Stomach (tissue), 9 donors: ENCODE data around the gene TMEM150A. TPM values are rescaled to one million over a fixed set of nuclear protein-coding genes. Genes with fewer than 3 reads are reported as not detected.
"Not testable (repeated sequence)": the region's sequence is repeated elsewhere in the genome, so short reads cannot be mapped to it uniquely, and the experiment has no call there.

Experiments used
- DNase-seq, 2 donors: peaks; one replicate each; pipeline versions ENCODE4 v3.0.0 to v3.0.0-alpha.2; 2013 to 2019
- H3K27ac ChIP-seq, 5 donors: fragments of 200-600 bp in 4 of 5; sonication (generic) in 4 of 5; one replicate each; pipeline ENCODE4 v1.5.1; 2013 to 2019; ENCODE audit warnings: mild to moderate bottlenecking in 1 of 5, moderate library complexity in 1 of 5
- H3K27me3 ChIP-seq, 3 donors: fragments of 200-600 bp; sonication (generic); one replicate each; pipeline ENCODE4 v1.5.1; 2017 to 2019; ENCODE audit warnings: mixed run types in 1 of 3
- H3K36me3 ChIP-seq, 4 donors: fragments of 200-600 bp; sonication (generic); 1 replicate in 3 of 4; 2 replicates in 1 of 4; pipeline ENCODE4 v1.5.1; 2016 to 2019
- H3K4me1 ChIP-seq, 4 donors: fragments of 200-600 bp; sonication (generic); one replicate each; pipeline ENCODE4 v1.5.1; 2016 to 2019
- H3K4me3 ChIP-seq, 4 donors: fragments of 200-600 bp; sonication (generic) in 3 of 4; one replicate each; pipeline ENCODE4 v1.5.1; 2016 to 2019; ENCODE audit warnings: mild to moderate bottlenecking in 1 of 4
- H3K9me3 ChIP-seq, 4 donors: fragments of 200-600 bp; sonication (generic); one replicate each; pipeline ENCODE4 v1.5.1; 2016 to 2019
- EP300 ChIP-seq: sonication (generic); formaldehyde crosslinking; IDR thresholded peaks from one replicate; pipeline ENCODE4 v1.6.1; 2017; ENCODE audit warnings: antibody characterized with exemption
- POLR2A ChIP-seq, 4 donors: fragments of 450-650 bp; IDR thresholded peaks; one replicate each; pipeline ENCODE4 v1.6.1; 2016; ENCODE audit warnings: antibody characterized with exemption in 4 of 4, control low read depth in 2 of 4, mild to moderate bottlenecking in 1 of 4, moderate library complexity in 1 of 4
- POLR2AphosphoS5 ChIP-seq, 3 donors: sonication (generic); formaldehyde crosslinking; IDR thresholded peaks; one replicate each; pipeline ENCODE4 v1.6.1; 2016; ENCODE audit warnings: antibody characterized with exemption in 3 of 3
- whole genome bisulfite sequencing, 5 donors: extraction: QIAGEN DNeasy Blood & Tissue Kit in 3 of 5; methylation state at CpG; one replicate each; pipeline versions ENCODE4 v1.1.5 to v1.1.7; 2013 to 2018; 5-methylcytosine and 5-hydroxymethylcytosine counted together
- intact Hi-C: fragments of 100-400 bp; cut with DNase I; formaldehyde crosslinking; loops from one replicate; pipeline ENCODE4 v1.15.1; 2023; ENCODE audit warnings: low total_unique reads
- polyA plus RNA-seq, 3 donors: library from polyadenylated mRNA; stranded (reverse); fragments of 200-250 nt; gene quantifications; one replicate each; pipeline ENCODE4 v1.2.3, GENCODE V29; 2013
- total RNA-seq, 5 donors: library from RNA; depleted of rRNA; stranded (reverse); fragments of >200 nt; gene quantifications; one replicate each; pipeline versions ENCODE4 v1.1.0 to v1.2.3, GENCODE V29; 2014 to 2016
- TF ChIP-seq, protein P1 (sequence below), 7 experiments: fragments of 450-650 bp in 4 of 7; fragments of 200-600 bp in 3 of 7; sonication (generic) in 3 of 7; IDR thresholded peaks; one replicate each; pipeline ENCODE4 v1.5.1; 2016 to 2019; ENCODE audit warnings: antibody characterized with exemption in 7 of 7, control low read depth in 2 of 7, mild to moderate bottlenecking in 1 of 7
- donor health status: healthy with polysubstance abuse.
- donor health status: Bipolar disorder and iron deficiency.
- donor health status: healthy.

The TMEM150A gene
- total and polyA plus RNA-seq, 8 donors = 5.0 to 62.4 (median 24.6) TPM; not detected in 1

DNA sequence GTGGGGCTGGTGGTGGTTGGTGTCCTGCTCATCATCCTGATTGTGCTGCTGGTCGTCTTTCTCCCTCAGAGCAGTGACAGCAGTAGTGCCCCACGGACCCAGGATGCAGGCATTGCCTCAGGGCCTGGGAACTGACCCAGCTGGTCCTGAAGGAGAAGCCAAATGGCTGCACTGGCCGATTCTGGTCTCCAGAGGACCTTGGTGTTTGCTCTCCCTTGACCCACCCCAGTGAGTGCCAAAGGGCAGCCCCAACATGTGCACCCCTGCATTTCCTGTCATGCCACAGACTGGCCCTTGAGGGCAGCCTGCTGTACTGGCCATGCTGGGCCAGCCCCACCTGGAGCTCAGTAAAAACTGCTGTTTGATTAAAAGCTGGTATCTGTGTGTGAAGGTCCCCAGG, 9.5 kb downstream of the TMEM150A start:
- Histone ChIP-seq H3K36me3 (peaks cover 6 to 15% (median 14%) of the 10 kb centered on the region in 4 donors), H3K9me3 (no peaks in the 10 kb centered on the region), H3K4me3 (no peak overlapping the region), H3K27me3 (no peaks in the 10 kb centered on the region), H3K4me1 (peaks cover 44 to 86% (median 76%) of the 10 kb centered on the region in 4 donors), H3K27ac (peak overlapping the region in 1 of 5 donors; percentile 42)
- intact Hi-C loops = no loop called here
- no peak for DNase-seq
- TF ChIP-seq EP300 = no peak
- TF ChIP-seq POLR2AphosphoS5 (IDR thresholded peaks at IDR 0.05) = no peak
- no peak for TF ChIP-seq POLR2A (IDR thresholded peaks at IDR 0.05)
- TF ChIP-seq, protein P1, sequence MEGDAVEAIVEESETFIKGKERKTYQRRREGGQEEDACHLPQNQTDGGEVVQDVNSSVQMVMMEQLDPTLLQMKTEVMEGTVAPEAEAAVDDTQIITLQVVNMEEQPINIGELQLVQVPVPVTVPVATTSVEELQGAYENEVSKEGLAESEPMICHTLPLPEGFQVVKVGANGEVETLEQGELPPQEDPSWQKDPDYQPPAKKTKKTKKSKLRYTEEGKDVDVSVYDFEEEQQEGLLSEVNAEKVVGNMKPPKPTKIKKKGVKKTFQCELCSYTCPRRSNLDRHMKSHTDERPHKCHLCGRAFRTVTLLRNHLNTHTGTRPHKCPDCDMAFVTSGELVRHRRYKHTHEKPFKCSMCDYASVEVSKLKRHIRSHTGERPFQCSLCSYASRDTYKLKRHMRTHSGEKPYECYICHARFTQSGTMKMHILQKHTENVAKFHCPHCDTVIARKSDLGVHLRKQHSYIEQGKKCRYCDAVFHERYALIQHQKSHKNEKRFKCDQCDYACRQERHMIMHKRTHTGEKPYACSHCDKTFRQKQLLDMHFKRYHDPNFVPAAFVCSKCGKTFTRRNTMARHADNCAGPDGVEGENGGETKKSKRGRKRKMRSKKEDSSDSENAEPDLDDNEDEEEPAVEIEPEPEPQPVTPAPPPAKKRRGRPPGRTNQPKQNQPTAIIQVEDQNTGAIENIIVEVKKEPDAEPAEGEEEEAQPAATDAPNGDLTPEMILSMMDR (IDR thresholded peaks at IDR 0.05) = no peak
- WGBS, 5 donors = 47 to 63% (median 58%) methylated on average over 3 of the region's 3 CpGs; no CpG with 5 or more reads in 1 of the 5 donors

DNA sequence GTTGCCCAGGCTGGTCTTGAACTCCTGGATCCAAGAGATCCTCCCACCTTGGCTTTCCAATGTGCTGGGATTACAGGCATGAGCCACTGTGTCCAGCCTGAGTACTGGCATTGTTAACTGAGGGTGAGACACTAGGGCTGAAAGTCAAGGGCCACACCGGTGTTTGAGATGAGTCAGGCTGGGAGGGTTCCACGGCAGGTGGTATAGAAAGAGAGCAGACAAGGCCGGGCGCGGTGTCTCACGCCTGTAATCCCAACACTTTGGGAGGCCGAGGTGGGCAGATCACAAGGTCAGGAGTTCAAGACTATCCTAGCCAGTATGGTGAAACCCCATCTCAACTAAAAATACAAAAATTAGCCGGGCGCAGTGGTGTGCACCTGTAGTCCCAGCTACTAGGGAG, 10.2 kb downstream of the TMEM150A start:
- DNase-seq = peak in 1 of 2 donors; percentile 39
- H3K9me3 ChIP-seq, H3K36me3 ChIP-seq, H3K27me3 ChIP-seq, intact Hi-C loops, H3K4me3 ChIP-seq: not testable (repeated sequence)
- Histone ChIP-seq H3K27ac (peak overlapping the region; percentile 16 to 94 (median 91)), H3K4me1 (peaks cover 48 to 86% (median 76%) of the 10 kb centered on the region in 4 donors)
- 76 to 97% (median 86%) methylated on average over 9 of the region's 9 CpGs for WGBS, 5 donors

GRCh38 chr2:85591563-85591962, 10.9 kb downstream of the TMEM150A start:
- no peak for TF ChIP-seq POLR2A (IDR thresholded peaks at IDR 0.05)
- no peak for TF ChIP-seq POLR2AphosphoS5 (IDR thresholded peaks at IDR 0.05)
- TF ChIP-seq, protein P1 (IDR thresholded peaks at IDR 0.05) = no peak
- no peak for TF ChIP-seq EP300
- 77 to 88% (median 79%) methylated on average over 12 of the region's 12 CpGs for WGBS, 5 donors
- intact Hi-C loops = no loop called here
- Histone ChIP-seq H3K36me3 (peaks cover 0 to under 1% (median 0%) of the 10 kb centered on the region in 4 donors), H3K4me3 (no peak overlapping the region), H3K9me3 (no peaks in the 10 kb centered on the region), H3K4me1 (peaks cover 47 to 86% (median 76%) of the 10 kb centered on the region in 4 donors), H3K27ac (peak overlapping the region; percentile 71 to 94 (median 91)), H3K27me3 (no peaks in the 10 kb centered on the region)
- DNase-seq = no peak

DNA sequence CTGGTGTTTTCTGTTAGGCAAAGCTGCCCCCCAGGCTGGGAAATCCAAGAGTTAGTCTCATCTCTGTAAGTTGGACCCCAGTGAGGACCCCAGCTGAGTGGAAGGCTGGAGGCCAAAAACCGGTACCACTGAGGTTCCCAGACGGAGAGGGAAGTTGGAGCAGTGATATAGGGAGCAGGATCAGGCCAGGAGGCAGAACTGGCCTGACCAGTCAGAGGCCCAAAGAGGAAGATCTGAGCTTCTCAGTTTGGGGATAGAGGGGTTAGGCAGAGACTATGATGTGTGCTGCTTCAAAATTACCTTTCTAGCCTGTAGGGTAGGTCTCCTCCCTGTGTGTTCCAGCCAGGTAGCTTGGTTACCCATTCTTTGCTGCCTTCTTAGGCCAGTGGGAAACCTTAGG, 11.5 kb downstream of the TMEM150A start:
- Histone ChIP-seq H3K4me1 (peaks cover 48 to 86% (median 76%) of the 10 kb centered on the region in 4 donors), H3K9me3 (no peaks in the 10 kb centered on the region), H3K4me3 (no peak overlapping the region), H3K27me3 (no peaks in the 10 kb centered on the region), H3K27ac (peak overlapping the region; percentile 71 to 94 (median 91)), H3K36me3 (no peaks in the 10 kb centered on the region)
- intact Hi-C loops = no loop called here
- TF ChIP-seq, protein P1 (IDR thresholded peaks at IDR 0.05) = no peak
- no peak for TF ChIP-seq POLR2AphosphoS5 (IDR thresholded peaks at IDR 0.05)
- no peak for TF ChIP-seq EP300
- TF ChIP-seq POLR2A (IDR thresholded peaks at IDR 0.05) = no peak
- DNase-seq = no peak
- WGBS, 5 donors = 45 to 61% (median 51%) methylated on average over 2 of the region's 2 CpGs

DNA sequence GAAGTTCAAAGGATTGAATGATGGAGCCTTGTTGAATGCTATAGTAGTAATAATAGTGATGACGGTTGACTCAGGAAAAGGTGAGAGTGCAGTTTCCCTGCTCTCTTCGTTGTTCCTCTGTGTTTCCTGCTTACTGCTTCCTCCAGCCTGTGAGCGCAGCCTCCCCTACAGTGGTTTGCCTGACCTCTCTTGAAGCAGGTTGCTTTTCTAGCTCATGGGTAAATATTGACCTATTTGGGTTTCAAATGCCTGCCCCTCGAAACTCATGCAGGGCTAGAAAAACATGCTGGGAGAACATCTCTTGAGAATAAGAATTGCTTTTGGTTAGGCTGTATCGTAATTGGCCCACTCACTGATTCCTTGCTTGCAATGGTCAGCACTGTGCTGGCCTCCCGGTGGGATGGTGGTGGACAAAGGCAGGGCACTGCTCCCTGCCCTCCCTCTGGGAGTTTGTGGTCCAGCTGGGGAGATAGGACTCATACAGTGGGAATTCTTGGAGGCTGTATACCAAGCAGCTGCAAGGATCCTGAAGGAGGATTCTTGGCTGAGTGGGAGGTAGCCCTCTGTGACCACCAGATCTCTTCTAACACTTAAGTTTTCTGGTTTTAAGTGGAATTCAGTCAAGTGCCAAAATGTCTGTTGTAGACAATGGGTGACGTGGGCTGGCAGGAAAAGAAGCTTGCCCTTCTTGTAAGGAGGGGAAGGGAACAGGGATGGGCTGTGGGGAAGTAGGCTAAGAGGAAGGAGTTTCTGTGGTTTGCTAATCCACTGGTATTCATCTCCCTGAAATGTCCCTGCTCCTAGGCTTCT, 12.3 kb downstream of the TMEM150A start:
- TF ChIP-seq POLR2AphosphoS5 (IDR thresholded peaks at IDR 0.05) (peak in 1 of 3 donors; percentile 57), EP300 (no peak), POLR2A (IDR thresholded peaks at IDR 0.05) (no peak)
- TF ChIP-seq, protein P1 (IDR thresholded peaks at IDR 0.05) = no peak
- Histone ChIP-seq H3K4me1 (peaks cover 55 to 91% (median 83%) of the 10 kb centered on the region in 4 donors), H3K27ac (peak overlapping the region; percentile 71 to 94 (median 91)), H3K9me3 (no peaks in the 10 kb centered on the region), H3K36me3 (no peaks in the 10 kb centered on the region), H3K27me3 (no peaks in the 10 kb centered on the region), H3K4me3 (no peak overlapping the region)
- DNase-seq = peak; percentile 53 to 79
- 12 to 36% (median 19%) methylated on average over 7 of the region's 7 CpGs for WGBS, 5 donors
- intact Hi-C loops = no loop called here
